Adrenal gland (tissue), 12 donors: ENCODE data around the gene ASB18. TPM values are rescaled to one million over a fixed set of nuclear protein-coding genes. Genes with fewer than 3 reads are reported as not detected.

Experiments used
- DNase-seq, 7 donors: peaks; one replicate each; pipeline ENCODE4 v3.0.0-alpha.2; 2019 to 2020
- H3K27ac ChIP-seq, 5 donors: fragments of 200-600 bp; sonication (generic) in 4 of 5; 1 replicate in 3 of 5; 2 replicates in 2 of 5; pipeline versions ENCODE4 v1.5.1 to v1.8.0; 2016 to 2020; ENCODE audit warnings: mild to moderate bottlenecking in 1 of 5
- H3K27me3 ChIP-seq: fragments of 200-600 bp; 2 replicates; pipeline ENCODE4 v1.8.0; 2021
- H3K36me3 ChIP-seq, 2 donors: fragments of 200-600 bp; replicated peaks in 1 of 2; 1 replicate in 1 of 2; 2 replicates in 1 of 2; pipeline versions ENCODE4 v1.5.1 to v1.8.0; 2018 to 2022
- H3K4me1 ChIP-seq, 2 donors: fragments of 200-600 bp; replicated peaks in 1 of 2; 1 replicate in 1 of 2; 2 replicates in 1 of 2; pipeline versions ENCODE4 v1.5.1 to v1.8.0; 2018 to 2021
- H3K4me3 ChIP-seq, 4 donors: fragments of 200-600 bp; sonication (generic) in 3 of 4; one replicate each; pipeline ENCODE4 v1.5.1; 2016 to 2018
- H3K9me3 ChIP-seq, 3 donors: fragments of 200-600 bp; sonication (generic) in 1 of 3; replicated peaks in 1 of 3; 1 replicate in 2 of 3; 2 replicates in 1 of 3; pipeline versions ENCODE4 v1.5.1 to v1.8.0; 2016 to 2021
- POLR2A ChIP-seq, 2 donors: fragments of 450-650 bp; IDR thresholded peaks; one replicate each; pipeline ENCODE4 v1.6.1; 2017; ENCODE audit warnings: antibody characterized with exemption in 2 of 2, mild to moderate bottlenecking in 2 of 2, moderate library complexity in 1 of 2
- WGBS, 4 donors: extraction: QIAGEN DNeasy Blood & Tissue Kit in 2 of 4; methylation state at CpG; one replicate each; pipeline versions ENCODE4 v1.1.5 to v1.1.7; 2013 to 2017; 5-methylcytosine and 5-hydroxymethylcytosine counted together
- intact Hi-C, 2 donors: fragments of 100-400 bp; cut with DNase I; formaldehyde crosslinking; loops; one replicate each; pipeline versions ENCODE4 v1.14.1 to v1.15.0; 2022 to 2023
- polyA plus RNA-seq, 3 donors: library from polyadenylated mRNA; stranded (reverse); fragments of 200-250 nt in 2 of 3; fragments of 350-450 nt in 1 of 3; fragmentation: Illumina TruSeq in 1 of 3; extraction: RNeasy Lipid Tissue Mini Kit (QIAGEN cat#74804) in 1 of 3; gene quantifications; one replicate each; pipeline ENCODE4 v1.2.3, GENCODE V29; 2013 to 2014
- total RNA-seq, 9 donors: library from RNA; depleted of rRNA in 4 of 9; stranded (reverse); fragments of >200 nt in 4 of 9; fragments of 120-200 nt in 1 of 9; fragmentation: NEBNext Ultra II Directional in 1 of 9; extraction: Animal tissue kit (Norgen Biotek cat#: 25700) in 1 of 9; gene quantifications; one replicate each; pipeline versions ENCODE4 v1.1.0 to v1.2.4, GENCODE V29; 2013 to 2023
- TF ChIP-seq, protein P1 (sequence below), 6 experiments: fragments of 450-650 bp in 4 of 6; fragments of 200-600 bp in 2 of 6; sonication (generic) in 1 of 6; IDR thresholded peaks; 1 replicate in 5 of 6; 2 replicates in 1 of 6; pipeline versions ENCODE4 v1.5.1 to v1.8.0; 2016 to 2021; ENCODE audit warnings: antibody characterized with exemption in 6 of 6, mild to moderate bottlenecking in 2 of 6, moderate library complexity in 1 of 6
- donor health status: healthy with polysubstance abuse.
- donor health status: Bipolar disorder and iron deficiency.
- donor health status: DM: yes; HTN: yes; CAD: no.
- donor health status: DM: no; HTN: no; CAD: no.
- donor health status: DM: no; HTN: no; CAD: no.
- donor health status: DM: yes; HTN: yes; CAD: no.

The ASB18 gene
- total and polyA plus RNA-seq, 12 donors: not detected

DNA sequence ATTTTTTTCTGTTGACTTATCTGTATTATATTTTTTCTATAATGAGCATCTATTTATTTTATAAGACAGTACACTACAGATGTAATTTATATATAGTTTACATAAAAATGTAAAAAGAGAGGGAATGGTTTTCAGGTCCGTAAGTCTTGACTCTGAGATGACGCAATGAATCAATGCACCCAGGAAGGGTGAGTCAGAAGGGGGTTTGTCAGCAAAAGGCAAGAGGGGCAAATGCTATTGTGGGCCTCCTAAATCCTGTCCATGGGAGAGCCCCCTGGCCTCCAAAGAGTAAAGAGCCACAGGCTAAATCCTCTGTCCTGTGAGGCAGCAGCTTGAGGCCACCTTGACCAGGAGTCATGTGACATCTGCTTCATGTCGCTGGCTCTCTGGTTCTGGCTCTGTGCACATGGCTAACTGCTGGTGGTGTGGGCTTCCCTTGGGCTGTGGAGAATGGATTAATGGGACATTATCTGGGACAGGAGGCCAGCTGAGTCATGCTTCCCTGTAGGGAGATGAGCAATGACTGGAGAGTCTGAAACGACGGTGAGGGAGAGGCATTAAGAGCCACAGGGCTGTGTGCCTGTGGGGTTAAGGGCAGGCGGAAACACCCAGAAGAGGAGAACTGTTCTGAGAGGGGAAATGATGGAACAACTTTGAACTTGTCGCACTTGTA lies 22.8 kb upstream of the ASB18 start:
- intact Hi-C loops: no loop called here
- TF ChIP-seq, protein P1, sequence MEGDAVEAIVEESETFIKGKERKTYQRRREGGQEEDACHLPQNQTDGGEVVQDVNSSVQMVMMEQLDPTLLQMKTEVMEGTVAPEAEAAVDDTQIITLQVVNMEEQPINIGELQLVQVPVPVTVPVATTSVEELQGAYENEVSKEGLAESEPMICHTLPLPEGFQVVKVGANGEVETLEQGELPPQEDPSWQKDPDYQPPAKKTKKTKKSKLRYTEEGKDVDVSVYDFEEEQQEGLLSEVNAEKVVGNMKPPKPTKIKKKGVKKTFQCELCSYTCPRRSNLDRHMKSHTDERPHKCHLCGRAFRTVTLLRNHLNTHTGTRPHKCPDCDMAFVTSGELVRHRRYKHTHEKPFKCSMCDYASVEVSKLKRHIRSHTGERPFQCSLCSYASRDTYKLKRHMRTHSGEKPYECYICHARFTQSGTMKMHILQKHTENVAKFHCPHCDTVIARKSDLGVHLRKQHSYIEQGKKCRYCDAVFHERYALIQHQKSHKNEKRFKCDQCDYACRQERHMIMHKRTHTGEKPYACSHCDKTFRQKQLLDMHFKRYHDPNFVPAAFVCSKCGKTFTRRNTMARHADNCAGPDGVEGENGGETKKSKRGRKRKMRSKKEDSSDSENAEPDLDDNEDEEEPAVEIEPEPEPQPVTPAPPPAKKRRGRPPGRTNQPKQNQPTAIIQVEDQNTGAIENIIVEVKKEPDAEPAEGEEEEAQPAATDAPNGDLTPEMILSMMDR (IDR thresholded peaks at IDR 0.05): no peak
- TF ChIP-seq POLR2A (IDR thresholded peaks at IDR 0.05): no peak
- no peak for DNase-seq
- WGBS, 4 donors: 73 to 77% (median 76%) methylated on average over 7 of the region's 7 CpGs
- H3K4me1 ChIP-seq: no peaks in the 10 kb centered on the region
- no peaks in the 10 kb centered on the region for H3K9me3 ChIP-seq
- no peak overlapping the region for H3K27ac ChIP-seq
- no peak overlapping the region for H3K4me3 ChIP-seq
- no peaks in the 10 kb centered on the region for H3K36me3 ChIP-seq
- H3K27me3 ChIP-seq: no peaks in the 10 kb centered on the region

DNA sequence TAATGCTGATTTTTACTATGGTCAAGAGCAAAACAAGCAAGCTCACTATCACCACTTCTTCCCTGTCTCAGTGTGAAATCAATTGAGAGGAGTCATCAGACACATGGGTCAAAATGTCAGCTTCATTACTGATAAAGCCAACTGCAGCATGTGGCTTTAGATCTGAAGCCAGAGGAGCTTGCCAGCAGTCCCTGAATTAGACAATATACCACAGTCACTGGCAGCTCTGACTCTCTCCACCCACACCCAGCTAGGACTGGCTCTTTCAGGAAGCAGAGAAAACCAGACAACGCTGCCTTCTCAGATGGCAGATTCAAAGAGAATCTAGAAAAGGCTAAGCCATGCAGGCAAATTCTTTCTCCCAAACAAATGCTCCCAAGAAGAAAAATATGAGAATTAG lies 20.0 kb upstream of the ASB18 start:
- DNase-seq: no peak
- no peaks in the 10 kb centered on the region for H3K9me3 ChIP-seq
- no peaks in the 10 kb centered on the region for H3K36me3 ChIP-seq
- no peaks in the 10 kb centered on the region for H3K27me3 ChIP-seq
- intact Hi-C loops: no loop called here
- TF ChIP-seq, protein P1 (IDR thresholded peaks at IDR 0.05): no peak
- no peak for TF ChIP-seq POLR2A (IDR thresholded peaks at IDR 0.05)
- 75 to 85% (median 78%) methylated on average over 1 of the region's 1 CpG for WGBS, 4 donors
- no peak overlapping the region for H3K4me3 ChIP-seq
- H3K27ac ChIP-seq: no peak overlapping the region
- no peaks in the 10 kb centered on the region for H3K4me1 ChIP-seq

DNA sequence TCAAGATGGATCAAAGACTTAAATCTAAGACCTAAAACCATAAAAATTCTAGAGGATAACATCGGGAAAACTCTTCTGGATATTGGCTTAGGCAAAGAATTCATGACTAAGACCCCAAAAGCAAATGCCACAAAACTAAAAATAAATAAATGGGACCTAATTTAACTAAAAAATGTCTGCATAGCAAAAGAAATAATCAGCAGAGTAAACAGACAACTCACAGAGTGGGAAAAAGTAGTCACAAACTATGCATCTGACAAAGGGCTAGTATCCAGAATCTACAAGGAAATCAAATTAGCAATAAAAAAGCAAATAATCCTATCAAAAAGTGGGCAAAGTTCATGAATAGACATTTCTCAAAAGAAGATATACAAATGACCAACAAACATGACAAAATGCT lies 18.2 kb upstream of the ASB18 start:
- Histone ChIP-seq H3K36me3 (no peaks in the 10 kb centered on the region), H3K27ac (no peak overlapping the region), H3K27me3 (no peaks in the 10 kb centered on the region), H3K4me1 (no peaks in the 10 kb centered on the region), H3K4me3 (no peak overlapping the region), H3K9me3 (no peaks in the 10 kb centered on the region)
- DNase-seq: no peak
- no peak for TF ChIP-seq POLR2A (IDR thresholded peaks at IDR 0.05)
- TF ChIP-seq, protein P1 (IDR thresholded peaks at IDR 0.05): no peak
- intact Hi-C loops: no loop called here
- 76 to 95% (median 88%) methylated on average over 1 of the region's 1 CpG for WGBS, 4 donors

DNA sequence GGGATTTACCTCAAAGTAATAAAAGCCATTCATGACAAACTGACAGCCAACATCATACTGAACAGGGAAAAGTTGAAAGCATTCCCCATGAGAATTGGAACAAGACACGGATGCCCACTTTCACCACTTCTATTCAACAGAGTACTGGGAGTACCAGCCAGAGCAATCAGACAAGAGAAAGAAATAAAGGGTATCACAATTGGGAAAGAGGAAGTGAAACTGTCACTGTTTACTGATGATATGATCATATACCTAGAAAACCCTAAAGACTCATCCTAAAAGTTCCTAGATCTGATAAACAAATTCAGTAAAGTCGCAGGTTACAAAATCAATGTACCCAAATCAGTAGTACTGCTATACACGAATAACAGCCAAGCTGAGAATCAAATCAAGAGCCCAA lies 17.2 kb upstream of the ASB18 start:
- Histone ChIP-seq H3K36me3 (no peaks in the 10 kb centered on the region), H3K4me1 (no peaks in the 10 kb centered on the region), H3K4me3 (no peak overlapping the region), H3K9me3 (no peaks in the 10 kb centered on the region), H3K27me3 (no peaks in the 10 kb centered on the region), H3K27ac (no peak overlapping the region)
- TF ChIP-seq, protein P1 (IDR thresholded peaks at IDR 0.05): no peak
- no peak for TF ChIP-seq POLR2A (IDR thresholded peaks at IDR 0.05)
- WGBS, 4 donors: 73 to 82% (median 79%) methylated on average over 3 of the region's 3 CpGs
- intact Hi-C loops: no loop called here
- no peak for DNase-seq
